BJ (cell line): ENCODE data around the gene MINDY4B. TPM values are rescaled to one million over a fixed set of nuclear protein-coding genes. Genes with fewer than 3 reads are reported as not detected.

Experiments
- CTCF ChIA-PET: fragments of 350-600 bp; formaldehyde crosslinking; extraction: SDS; loops from one replicate; lab custom pipeline; 2021; ENCODE audit warnings: antibody characterized with exemption, inconsistent platforms; lab: Yijun Ruan, JAX
- POLR2A ChIA-PET: fragments of 300-600 bp; sonication (Branson Sonifier 250); formaldehyde crosslinking; extraction: SDS; loops from one replicate; lab custom pipeline; 2021; ENCODE audit warnings: antibody characterized with exemption; lab: Charles Lee
- DNase-seq: peaks from one replicate; pipeline ENCODE4 v3.0.0-alpha.2; 2011; ENCODE audit warnings: low read depth
- H3K27me3 ChIP-seq: 2 replicates; pipeline ENCODE4 v1.6.0; 2011; ENCODE audit warnings: low read length; ENCODE audit not compliant: control insufficient read depth, insufficient read depth
- H3K36me3 ChIP-seq: 2 replicates; pipeline ENCODE4 v1.5.1; 2011; ENCODE audit warnings: low read length; ENCODE audit not compliant: control insufficient read depth, insufficient read depth
- H3K4me3 ChIP-seq: 2 replicates; pipeline ENCODE4 v1.5.1; 2011; ENCODE audit warnings: low read depth, mild to moderate bottlenecking, control low read depth, low read length
- polyA plus RNA-seq: library from polyadenylated mRNA; depleted of rRNA; stranded (reverse); fragments of >200 nt; gene quantifications from 2 replicates; pipeline ENCODE4 v1.2.3, GENCODE V29; 2011
- TF ChIP-seq, protein P1 (sequence below): IDR thresholded peaks from 2 replicates; pipeline ENCODE4 v1.5.1; 2011; ENCODE audit warnings: low read depth, mild to moderate bottlenecking, control low read depth, inconsistent platforms, low read length, moderate library complexity; ENCODE audit not compliant: insufficient read depth

Gene MINDY4B
- polyA plus RNA-seq, 1 experiment = not detected

DNA sequence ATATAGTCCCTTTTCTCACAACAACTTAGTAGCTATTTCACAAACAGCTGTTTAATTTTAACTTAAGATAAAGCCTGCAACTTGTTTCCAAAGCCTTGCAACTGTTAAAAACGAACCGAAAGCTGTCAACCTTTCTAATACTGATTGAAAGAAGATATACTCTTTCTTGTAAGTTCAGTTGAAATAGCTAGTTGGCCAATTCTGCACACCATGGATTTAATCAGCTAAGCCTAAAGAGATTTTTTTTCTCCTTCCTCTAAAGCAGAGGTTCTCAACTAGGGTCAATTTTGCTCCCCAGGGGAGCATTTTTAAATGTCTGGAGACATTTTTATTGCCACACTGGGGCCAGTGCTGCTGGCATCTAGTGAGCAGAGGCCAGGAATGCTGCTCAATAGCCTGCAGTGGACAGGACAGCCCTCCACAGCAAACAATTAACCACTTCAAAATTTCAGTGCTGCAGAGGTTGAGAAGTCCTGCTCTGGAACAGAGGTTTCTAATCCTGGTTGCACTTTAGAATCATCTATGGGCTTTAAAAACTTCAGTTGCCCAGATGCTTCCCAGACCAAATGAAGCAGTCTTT is 26.2 kb downstream of the MINDY4B start:
- TF ChIP-seq, protein P1, sequence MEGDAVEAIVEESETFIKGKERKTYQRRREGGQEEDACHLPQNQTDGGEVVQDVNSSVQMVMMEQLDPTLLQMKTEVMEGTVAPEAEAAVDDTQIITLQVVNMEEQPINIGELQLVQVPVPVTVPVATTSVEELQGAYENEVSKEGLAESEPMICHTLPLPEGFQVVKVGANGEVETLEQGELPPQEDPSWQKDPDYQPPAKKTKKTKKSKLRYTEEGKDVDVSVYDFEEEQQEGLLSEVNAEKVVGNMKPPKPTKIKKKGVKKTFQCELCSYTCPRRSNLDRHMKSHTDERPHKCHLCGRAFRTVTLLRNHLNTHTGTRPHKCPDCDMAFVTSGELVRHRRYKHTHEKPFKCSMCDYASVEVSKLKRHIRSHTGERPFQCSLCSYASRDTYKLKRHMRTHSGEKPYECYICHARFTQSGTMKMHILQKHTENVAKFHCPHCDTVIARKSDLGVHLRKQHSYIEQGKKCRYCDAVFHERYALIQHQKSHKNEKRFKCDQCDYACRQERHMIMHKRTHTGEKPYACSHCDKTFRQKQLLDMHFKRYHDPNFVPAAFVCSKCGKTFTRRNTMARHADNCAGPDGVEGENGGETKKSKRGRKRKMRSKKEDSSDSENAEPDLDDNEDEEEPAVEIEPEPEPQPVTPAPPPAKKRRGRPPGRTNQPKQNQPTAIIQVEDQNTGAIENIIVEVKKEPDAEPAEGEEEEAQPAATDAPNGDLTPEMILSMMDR = no peak
- no peak for DNase-seq
- no peaks in the 10 kb centered on the region for H3K36me3 ChIP-seq
- no peak overlapping the region for H3K4me3 ChIP-seq
- POLR2A ChIA-PET = no interaction called here
- H3K27me3 ChIP-seq = peaks cover 2% of the 10 kb centered on the region
- CTCF ChIA-PET = interaction anchor here (1.6 kb wide), 1 partner anchor 158 kb away, joined by 5 read pairs; no protein-coding TSS in a partner anchor

DNA sequence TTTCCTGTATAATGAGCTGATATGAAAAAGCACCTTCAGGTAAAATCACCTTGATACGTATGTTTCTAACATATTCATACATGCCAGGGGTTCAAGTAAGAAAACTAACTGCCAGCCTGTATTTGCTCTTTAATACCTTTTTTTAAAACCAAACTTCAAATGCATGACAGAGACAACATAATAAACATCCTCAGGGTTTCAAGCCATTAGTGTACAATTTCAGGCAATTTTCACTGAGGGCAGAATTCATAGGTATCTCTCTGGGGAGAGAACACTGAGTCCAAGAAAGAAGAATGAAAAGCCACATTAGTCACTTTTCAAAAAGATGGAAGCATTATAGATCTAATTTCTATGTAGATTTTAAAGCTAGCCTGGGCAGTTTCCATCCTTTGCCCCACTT is 26.9 kb downstream of the MINDY4B start:
- POLR2A ChIA-PET = interaction anchor here (0.6 kb wide), 1 partner anchor 157 kb away, joined by 3 read pairs; no protein-coding TSS in a partner anchor

DNA sequence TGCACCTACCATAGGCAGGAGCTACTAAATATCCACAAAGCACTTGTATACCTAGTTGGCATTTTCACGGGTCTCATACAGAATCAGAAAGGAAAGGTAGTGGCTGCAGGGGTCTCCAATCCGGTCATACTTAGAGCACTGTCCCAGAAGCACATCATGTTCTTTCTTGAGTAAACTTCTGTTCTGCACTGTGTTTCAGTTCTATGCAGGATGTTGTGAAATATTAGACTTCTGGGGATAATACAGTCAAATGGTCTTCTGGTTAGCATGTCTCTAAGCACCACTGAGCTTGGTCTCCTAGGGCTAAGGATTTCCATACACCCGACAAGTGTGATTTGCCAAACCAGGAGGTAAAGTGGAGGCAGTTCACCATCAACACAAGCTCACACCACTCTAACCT is 27.9 kb downstream of the MINDY4B start:
- no peaks in the 10 kb centered on the region for H3K27me3 ChIP-seq
- H3K36me3 ChIP-seq = no peaks in the 10 kb centered on the region
- TF ChIP-seq, protein P1 = no peak
- no peak overlapping the region for H3K4me3 ChIP-seq
- DNase-seq = no peak
- ChIA-PET POLR2A (no interaction called here), CTCF (interaction anchor here (1.1 kb wide), 1 partner anchor 156 kb away, joined by 5 read pairs; no protein-coding TSS in a partner anchor)

More for the DNA sequence above, 26.9 kb downstream of the MINDY4B start:
- DNase-seq = no peak
- no peak overlapping the region for H3K4me3 ChIP-seq
- H3K27me3 ChIP-seq = no peaks in the 10 kb centered on the region
- H3K36me3 ChIP-seq = no peaks in the 10 kb centered on the region
- TF ChIP-seq, protein P1 = no peak
- CTCF ChIA-PET = interaction anchor here (1.6 kb wide), 1 partner anchor 157 kb away, joined by 5 read pairs; no protein-coding TSS in a partner anchor

DNA sequence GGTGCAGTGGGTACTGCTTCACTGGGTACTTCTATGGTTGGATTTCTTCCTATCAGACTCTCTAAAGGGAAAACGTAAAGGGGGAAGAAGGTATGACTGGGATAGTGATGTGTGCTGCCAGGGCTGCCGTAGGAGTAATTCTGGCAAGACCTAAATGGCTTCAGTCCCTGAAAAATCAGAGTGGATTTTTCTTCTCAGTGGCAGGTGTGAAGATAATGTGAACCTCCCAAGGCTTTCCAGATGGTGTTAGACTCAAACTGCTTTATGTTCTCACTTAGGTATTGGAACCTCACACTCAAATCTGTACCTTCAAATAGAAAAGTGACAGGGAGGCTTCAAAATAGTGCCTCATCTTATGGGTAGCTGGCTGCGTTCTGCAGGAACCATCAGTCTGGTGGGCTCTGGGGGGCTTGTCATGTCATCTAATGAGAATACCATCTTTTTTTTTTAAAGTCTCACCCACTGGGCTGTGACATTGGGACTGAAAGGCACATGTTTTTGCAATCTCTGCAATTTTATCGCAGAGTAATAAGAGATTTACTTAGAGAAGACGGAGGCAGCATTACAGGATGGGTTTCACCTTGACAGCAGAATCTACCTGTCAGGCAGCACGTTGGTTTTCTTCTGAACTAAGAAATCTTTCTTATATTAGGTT is 28.5 kb downstream of the MINDY4B start:
- DNase-seq = no peak
- Histone ChIP-seq H3K4me3 (no peak overlapping the region), H3K27me3 (no peaks in the 10 kb centered on the region), H3K36me3 (no peaks in the 10 kb centered on the region)
- CTCF ChIA-PET = interaction anchor here (1.1 kb wide), 1 partner anchor 155 kb away, joined by 5 read pairs; no protein-coding TSS in a partner anchor
- TF ChIP-seq, protein P1 = no peak
- POLR2A ChIA-PET = no interaction called here

DNA sequence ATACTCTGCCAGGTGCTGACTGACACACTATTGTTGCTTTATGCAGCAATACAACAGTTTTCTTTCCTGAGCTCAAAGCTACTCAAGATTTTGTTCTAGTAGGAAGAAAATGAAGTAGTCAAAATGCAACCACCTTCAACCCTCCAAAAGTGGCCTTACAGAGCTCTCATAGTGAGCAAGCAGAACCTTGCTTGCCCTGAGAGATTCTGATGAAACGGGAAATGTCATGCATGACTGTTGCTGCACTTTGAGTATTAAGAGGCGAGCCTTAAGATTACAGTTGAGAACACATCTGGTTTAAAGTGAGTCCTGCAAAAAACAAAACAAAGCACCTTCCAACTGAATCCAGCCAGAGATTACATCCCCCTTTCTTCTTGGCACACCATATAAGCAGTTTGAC is 29.7 kb downstream of the MINDY4B start:
- ChIA-PET POLR2A (no interaction called here), CTCF (interaction anchor here (0.9 kb wide), 1 partner anchor 14 kb away, joined by 3 read pairs; no protein-coding TSS in a partner anchor)
- no peak for DNase-seq
- no peak overlapping the region for H3K4me3 ChIP-seq
- TF ChIP-seq, protein P1 = no peak
- no peaks in the 10 kb centered on the region for H3K36me3 ChIP-seq
- H3K27me3 ChIP-seq = no peaks in the 10 kb centered on the region; the same call in 1 of the 2 replicates
